B cell (primary cell): ENCODE measurements around the gene MEA1.

ENCODE experiments used
- EZH2 ChIP-seq: IDR thresholded peaks from 2 replicates; pipeline ENCODE4 v1.6.1; 2012; ENCODE audit warnings: borderline replicate concordance, low read depth, mild to moderate bottlenecking, moderate library complexity, low read length; ENCODE audit not compliant: insufficient read depth, poor library complexity, severe bottlenecking
- TF ChIP-seq, protein P1 (sequence below): fragments of 200-600 bp; IDR thresholded peaks from one replicate; pipeline ENCODE4 v1.8.0; 2022; ENCODE audit warnings: antibody characterized with exemption, mild to moderate bottlenecking

- TF ChIP-seq, protein P1, sequence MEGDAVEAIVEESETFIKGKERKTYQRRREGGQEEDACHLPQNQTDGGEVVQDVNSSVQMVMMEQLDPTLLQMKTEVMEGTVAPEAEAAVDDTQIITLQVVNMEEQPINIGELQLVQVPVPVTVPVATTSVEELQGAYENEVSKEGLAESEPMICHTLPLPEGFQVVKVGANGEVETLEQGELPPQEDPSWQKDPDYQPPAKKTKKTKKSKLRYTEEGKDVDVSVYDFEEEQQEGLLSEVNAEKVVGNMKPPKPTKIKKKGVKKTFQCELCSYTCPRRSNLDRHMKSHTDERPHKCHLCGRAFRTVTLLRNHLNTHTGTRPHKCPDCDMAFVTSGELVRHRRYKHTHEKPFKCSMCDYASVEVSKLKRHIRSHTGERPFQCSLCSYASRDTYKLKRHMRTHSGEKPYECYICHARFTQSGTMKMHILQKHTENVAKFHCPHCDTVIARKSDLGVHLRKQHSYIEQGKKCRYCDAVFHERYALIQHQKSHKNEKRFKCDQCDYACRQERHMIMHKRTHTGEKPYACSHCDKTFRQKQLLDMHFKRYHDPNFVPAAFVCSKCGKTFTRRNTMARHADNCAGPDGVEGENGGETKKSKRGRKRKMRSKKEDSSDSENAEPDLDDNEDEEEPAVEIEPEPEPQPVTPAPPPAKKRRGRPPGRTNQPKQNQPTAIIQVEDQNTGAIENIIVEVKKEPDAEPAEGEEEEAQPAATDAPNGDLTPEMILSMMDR: no peak
- no peak for TF ChIP-seq EZH2
Observed at GRCh38 chr6:43062818-43063217, 49.1 kb upstream of the MEA1 start.
